ENCODE measurements around the gene PAMR1.

Gene PAMR1

GRCh38 chr11:35563484-35564244, 38.2 kb upstream of the PAMR1 start:
- no peak for TF ChIP-seq CTCF (IDR thresholded peaks at IDR 0.05; ENCODE audit: insufficient read depth, missing control alignments)
- no peak for FAIRE-seq
- DNase-seq (ENCODE audit: insufficient read length, low spot score), result no peak

DNA sequence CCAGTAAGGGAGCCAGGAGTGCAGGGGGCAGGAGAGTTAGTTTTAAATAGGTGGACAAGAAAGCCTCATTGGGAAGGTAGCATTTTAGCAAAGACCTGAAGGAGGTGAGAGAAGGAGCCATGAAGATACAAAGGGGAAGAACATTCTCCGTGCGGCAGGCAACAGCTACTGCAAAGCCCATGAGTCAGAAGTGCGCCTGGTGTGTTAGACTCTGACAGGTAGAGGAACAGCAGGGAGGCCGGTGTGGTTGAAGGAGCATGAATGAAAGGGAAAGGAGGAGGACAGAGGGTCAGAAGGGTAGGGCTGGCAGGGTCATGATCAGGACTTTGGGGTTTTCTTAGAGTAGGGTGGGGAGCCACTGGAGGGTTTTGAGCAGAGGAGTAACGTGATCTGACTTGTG, 34.5 kb upstream of the PAMR1 start:
- DNase-seq (ENCODE audit: insufficient read length, low spot score), result no peak
- TF ChIP-seq CTCF (IDR thresholded peaks at IDR 0.05; ENCODE audit: insufficient read depth, missing control alignments), result no peak
- FAIRE-seq, result no peak

- DNase-seq (ENCODE audit: insufficient read length, low spot score) (no peak), FAIRE-seq (no peak)
- no peak for TF ChIP-seq CTCF (IDR thresholded peaks at IDR 0.05; ENCODE audit: insufficient read depth, missing control alignments)
Measured at GRCh38 chr11:35558513-35558912, 33.1 kb upstream of the PAMR1 start.

GRCh38 chr11:35555488-35555887, 30.1 kb upstream of the PAMR1 start:
- DNase-seq (ENCODE audit: insufficient read length, low spot score) (no peak), FAIRE-seq (no peak)
- TF ChIP-seq CTCF (IDR thresholded peaks at IDR 0.05; ENCODE audit: insufficient read depth, missing control alignments), result no peak

- DNase-seq (ENCODE audit: insufficient read length, low spot score), result no peak
- no peak for FAIRE-seq
Measured at GRCh38 chr11:35554491-35555437, 29.3 kb upstream of the PAMR1 start.

GRCh38 chr11:35553831-35554230, 28.4 kb upstream of the PAMR1 start:
- no peak for TF ChIP-seq CTCF (IDR thresholded peaks at IDR 0.05; ENCODE audit: insufficient read depth, missing control alignments)
- no peak for FAIRE-seq
- DNase-seq (ENCODE audit: insufficient read length, low spot score), result no peak

More at GRCh38 chr11:35554491-35555437, 29.3 kb upstream of the PAMR1 start:
- TF ChIP-seq CTCF (IDR thresholded peaks at IDR 0.05; ENCODE audit: insufficient read depth, missing control alignments), result no peak

Measured in D721Med (cell line).